ENCODE measurements around the gene SERBP1.
"Not testable (repeated sequence)": the region's sequence is repeated elsewhere in the genome, so short reads cannot be mapped to it uniquely, and the experiment has no call there.

Gene SERBP1

GRCh38 chr1:67439277-67440029, 9.3 kb upstream of the SERBP1 start:
- peak; percentile 19 for DNase-seq

GRCh38 chr1:67437961-67438360, 7.8 kb upstream of the SERBP1 start:
- DNase-seq, result no peak

GRCh38 chr1:67436511-67437055, 6.4 kb upstream of the SERBP1 start:
- no peak for DNase-seq

GRCh38 chr1:67434491-67434890, 4.3 kb upstream of the SERBP1 start:
- DNase-seq, result peak; percentile 57

GRCh38 chr1:67433837-67434236, 3.6 kb upstream of the SERBP1 start:
- DNase-seq, result peak; percentile 19

- DNase-seq, result no peak
These were observed 2.5 kb upstream of the SERBP1 start for GRCh38 chr1:67432745-67433144.

- no peak for DNase-seq
These were observed 1.8 kb upstream of the SERBP1 start for GRCh38 chr1:67431869-67432578.

- no peak for DNase-seq
These were observed 1.1 kb upstream of the SERBP1 start for GRCh38 chr1:67431156-67431765.

- DNase-seq, result peak; percentile 11
These were observed 459 bp downstream of the SERBP1 start for GRCh38 chr1:67429528-67430357.

GRCh38 chr1:67429011-67429527, 1.1 kb downstream of the SERBP1 start:
- no peak for DNase-seq

GRCh38 chr1:67427947-67428346, 2.3 kb downstream of the SERBP1 start:
- no peak for DNase-seq

GRCh38 chr1:67427465-67427864, 2.7 kb downstream of the SERBP1 start:
- DNase-seq, result no peak

- DNase-seq, result no peak
These were observed 9.2 kb downstream of the SERBP1 start for GRCh38 chr1:67420835-67421492.

GRCh38 chr1:67418839-67419586, 11.2 kb downstream of the SERBP1 start:
- no peak for DNase-seq

- DNase-seq, result not testable (repeated sequence)
These were observed 12.5 kb downstream of the SERBP1 start for GRCh38 chr1:67417733-67418132.

- DNase-seq, result no peak
These were observed 15.2 kb downstream of the SERBP1 start for GRCh38 chr1:67415041-67415440.

- no peak for DNase-seq
These were observed 15.6 kb downstream of the SERBP1 start for GRCh38 chr1:67414574-67414973.

GRCh38 chr1:67413101-67413500, 17.1 kb downstream of the SERBP1 start:
- DNase-seq, result not testable (repeated sequence)

GRCh38 chr1:67408148-67408547, 22.1 kb downstream of the SERBP1 start:
- DNase-seq, result no peak

GRCh38 chr1:67407498-67407897, 22.7 kb downstream of the SERBP1 start:
- DNase-seq, result no peak
